GM18909 (cell line): ENCODE results near the gene IFNGR1.
A peak's percentile ranks its signal among the peaks of the same experiment; 100 is the strongest.
"Not testable (repeated sequence)": the region's sequence is repeated elsewhere in the genome, so short reads cannot be mapped to it uniquely, and the experiment has no call there.

Experiments used
- ATAC-seq: cut with Tn5 transposase; IDR thresholded peaks from one replicate; pipeline ENCODE4 v1.9.1; 2021; ENCODE audit warnings: mild to moderate bottlenecking; ENCODE audit not compliant: unreplicated experiment, poor library complexity

IFNGR1 gene

DNA sequence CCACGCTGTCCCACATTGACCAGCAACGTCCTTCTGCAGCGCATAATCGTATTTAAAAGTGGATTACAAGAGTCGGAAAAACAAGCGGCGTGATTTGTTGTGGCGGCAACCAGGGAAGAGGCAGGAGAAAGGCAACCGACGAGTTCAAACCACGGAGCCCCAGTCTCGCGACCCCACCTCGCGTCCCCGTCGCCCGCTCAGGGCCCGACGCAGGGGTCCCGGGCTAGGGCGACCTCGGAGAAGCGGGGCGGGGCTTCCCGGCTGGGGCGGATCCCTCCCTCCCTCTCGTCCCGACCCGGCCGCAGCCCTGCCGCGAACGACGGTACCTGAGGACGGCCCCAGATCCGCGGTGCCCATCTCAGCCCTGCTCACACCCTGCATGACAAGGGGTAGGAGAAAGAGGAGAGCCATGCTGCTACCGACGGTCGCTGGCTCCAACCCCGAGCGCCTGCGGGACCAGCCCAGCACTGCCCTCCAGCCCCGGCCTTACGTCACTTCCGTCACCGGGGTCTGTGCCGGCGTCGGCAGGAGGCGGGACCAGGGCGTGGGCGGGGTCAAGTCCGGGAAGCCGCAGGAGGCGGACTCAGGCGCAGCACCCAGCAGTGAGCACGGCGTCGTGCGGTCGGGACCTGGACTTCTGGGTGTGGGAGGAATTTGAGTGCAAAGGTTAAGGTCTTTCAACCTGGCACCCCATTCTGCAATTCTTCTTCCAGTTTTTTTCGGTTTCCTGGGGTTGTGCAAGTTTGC lies at the start of gene IFNGR1:
Gene IFNGR1, minus strand, starts transcription at position 469 of the 747 bp plus-strand sequence. Its CDS starts 58 bp downstream, at position 411.
- peak; percentile 97 for ATAC-seq

DNA sequence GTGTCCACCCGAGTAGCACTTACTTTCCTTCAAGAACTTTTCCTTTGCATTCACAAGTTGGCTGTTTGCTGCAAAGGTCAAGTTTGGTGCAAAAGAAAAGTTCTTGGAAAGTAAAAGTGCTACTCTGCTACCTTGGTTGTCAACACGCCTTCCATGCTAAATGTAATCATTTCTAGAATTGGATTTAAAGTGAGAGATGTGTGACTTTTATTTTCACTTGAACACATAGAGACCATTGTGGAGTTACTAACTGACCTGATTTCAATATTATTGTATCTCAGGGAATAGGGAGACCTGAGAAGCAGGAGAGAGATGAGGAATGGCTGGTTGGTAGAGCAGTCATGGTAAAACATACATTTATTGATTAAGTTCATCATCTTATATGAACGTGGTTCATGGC lies 49.7 kb upstream of the IFNGR1 start:
- no peak for ATAC-seq

DNA sequence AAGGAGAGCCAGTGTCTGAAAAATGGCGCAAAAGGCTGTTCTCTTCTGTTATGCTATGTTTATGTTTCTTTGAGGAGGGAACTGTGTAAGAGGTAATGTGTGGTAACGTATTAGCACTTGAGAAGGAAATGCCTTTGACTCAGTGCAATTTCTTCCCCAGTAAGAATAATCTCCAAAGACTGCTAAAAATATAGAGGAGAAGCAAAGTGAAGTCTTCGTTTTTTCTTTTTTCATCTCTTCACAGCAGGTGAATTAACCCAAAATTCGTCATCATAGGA lies 47.1 kb upstream of the IFNGR1 start:
- no peak for ATAC-seq

DNA sequence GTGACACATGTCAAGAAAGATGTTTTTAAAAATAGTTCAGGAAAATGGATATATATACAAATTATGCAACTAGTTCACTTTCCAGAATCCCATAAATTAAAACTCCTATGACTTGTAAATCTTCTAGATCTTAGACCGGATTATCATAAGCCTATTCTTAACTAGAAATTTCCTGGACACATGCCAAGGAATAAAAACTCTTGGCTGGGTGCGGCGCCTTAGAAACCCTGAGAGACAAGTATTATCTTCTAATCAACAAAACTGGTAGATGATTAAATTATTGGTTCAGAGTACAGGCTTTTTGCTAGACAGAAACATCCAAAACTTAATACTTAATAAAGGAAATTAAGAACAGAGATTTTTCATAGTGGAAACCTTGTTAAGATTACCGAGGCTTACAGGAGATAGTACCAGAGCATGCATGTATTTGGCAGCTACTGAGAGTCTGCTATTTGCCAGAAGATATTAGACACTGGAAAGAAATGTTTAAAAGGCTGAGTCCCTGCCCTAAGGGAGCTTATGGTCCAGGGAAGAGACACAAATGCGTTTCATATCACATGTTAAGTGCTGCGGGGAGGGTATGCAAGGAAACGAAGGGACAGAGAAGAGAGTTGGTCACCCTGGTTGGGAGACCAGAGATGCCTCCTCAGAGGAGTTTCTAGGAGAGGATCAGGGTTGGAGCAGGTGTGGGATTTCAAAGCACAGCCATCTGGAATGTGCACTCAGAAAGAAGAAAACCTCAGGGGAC lies 46.5 kb upstream of the IFNGR1 start:
- ATAC-seq, result no peak

DNA sequence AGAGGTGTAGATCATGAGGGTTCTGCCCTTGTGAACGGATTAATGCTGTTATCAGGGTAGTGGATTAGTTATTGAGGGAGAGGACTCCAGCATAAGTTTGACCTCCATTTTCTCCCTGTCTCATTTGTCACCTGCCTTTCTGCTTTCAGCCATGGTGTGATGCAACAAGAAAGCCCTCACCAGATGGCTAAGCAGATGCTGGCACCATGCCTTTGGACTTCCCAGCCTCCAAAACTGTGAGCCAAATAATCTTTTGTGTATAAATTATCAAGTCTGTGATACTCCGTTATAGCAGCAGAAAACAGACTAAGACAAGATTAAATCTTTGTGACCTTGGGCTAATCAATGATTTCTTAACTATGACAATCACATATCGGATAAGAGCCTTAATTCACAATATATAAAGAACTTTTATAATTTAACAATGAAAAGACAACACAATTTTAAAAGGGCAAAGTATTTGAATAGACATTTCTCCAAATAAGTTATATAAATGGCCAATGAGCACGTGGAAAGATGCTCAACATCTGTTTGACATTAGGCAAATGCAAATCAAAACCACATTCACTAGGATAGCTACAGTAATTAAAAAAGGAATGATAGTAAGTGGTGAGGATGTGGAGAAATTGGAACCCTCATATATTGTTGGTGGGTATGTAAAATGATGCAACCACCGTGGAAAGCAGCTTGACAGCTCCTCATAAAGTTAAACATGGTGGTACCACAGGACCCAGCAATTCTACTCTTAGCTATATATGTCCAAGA lies 45.3 kb upstream of the IFNGR1 start:
- ATAC-seq, result no peak

DNA sequence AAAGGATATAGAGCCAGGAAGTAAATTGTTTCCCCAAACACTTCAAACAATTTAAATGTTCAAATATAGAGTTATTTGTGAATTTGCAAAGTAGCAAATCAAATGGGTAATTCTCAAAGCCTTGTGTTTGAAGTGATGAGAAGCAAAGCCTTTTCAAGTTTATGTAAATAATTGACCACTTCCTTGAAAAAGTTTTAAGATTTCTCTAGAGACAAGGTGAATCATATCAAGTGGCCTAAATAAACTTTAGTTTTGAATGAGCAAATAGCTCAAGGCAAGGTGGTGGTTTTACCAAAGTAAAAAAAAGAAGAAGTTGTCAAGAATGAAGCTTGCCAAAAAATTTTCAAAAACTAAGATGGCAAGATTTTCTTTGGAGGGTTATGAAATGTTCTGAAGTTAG lies 42.6 kb upstream of the IFNGR1 start:
- ATAC-seq, result no peak

DNA sequence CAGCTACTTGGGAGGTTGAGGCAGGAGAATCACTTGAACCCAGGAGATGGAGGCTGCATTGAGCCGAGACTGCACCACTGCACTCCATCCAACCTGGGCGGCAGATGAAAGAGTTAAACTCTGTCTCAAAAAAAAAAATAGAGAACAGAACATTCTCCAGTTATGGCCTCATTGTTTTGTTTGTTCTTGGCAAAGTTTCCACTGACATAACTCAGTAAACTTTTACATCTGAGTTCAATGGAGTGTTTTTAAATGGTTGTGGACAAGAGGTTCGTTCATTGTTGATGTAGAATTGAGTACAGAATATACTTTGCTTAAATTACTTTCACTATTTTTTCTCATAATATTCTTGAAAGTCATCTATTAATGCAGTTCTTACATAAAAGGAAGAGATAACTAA lies 42.2 kb upstream of the IFNGR1 start:
- no peak for ATAC-seq

DNA sequence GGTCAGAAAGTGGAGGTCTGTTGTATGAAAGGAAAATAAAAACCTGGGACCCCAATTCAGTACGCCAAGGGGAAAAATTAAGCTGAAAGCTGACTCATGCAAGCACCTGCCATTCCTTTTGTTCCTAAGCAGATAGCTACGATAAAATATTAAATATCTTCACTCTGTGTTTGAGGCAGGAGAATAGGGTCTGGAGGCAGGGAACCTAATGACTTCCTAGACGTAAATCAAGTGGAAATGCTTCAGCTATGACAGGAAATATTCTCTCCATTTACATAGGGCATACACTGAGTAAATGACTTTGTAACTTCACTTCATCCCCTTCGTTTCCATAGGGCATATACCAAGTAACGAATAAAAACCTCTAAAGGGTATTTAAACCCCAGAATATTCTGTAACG lies 41.0 kb upstream of the IFNGR1 start:
- no peak for ATAC-seq

DNA sequence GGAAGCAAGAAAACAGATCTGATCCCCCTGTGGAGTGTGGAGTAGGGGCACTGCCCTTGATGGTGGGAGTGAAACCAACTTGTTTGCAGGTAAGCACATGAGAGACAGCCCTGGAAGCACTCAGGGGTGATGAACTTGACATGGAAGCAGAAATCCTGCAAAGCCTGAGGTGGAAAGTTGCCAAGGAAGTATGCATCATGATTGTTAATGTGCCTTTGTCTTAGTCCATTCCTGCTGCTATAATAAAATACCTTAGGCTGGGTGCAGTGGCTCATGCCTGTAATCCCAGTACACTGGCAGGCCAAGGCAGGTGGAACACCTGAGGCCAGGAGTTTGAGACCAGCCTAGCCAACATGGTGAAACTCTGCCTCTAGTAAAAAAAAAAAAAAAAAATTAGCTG lies 40.2 kb upstream of the IFNGR1 start:
- ATAC-seq, result no peak

DNA sequence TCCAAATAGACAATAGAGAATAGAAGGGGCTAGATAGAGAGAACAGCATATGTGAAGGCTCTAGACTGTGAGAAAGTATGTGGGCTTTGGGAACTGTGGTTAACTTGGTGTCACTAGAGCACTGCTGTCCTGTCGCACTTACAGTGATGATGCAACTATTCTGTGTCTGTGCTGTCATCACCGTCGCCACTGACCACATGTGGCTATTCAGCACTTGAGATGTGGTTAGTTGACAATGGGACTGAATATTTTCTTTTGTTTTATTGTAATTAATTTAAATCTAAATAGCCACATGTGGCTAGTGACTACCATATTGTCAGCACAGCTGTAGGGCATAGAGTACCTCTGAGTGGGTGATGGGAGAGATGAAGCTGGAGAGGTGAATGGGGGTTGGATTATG lies 39.0 kb upstream of the IFNGR1 start:
- ATAC-seq, result no peak

DNA sequence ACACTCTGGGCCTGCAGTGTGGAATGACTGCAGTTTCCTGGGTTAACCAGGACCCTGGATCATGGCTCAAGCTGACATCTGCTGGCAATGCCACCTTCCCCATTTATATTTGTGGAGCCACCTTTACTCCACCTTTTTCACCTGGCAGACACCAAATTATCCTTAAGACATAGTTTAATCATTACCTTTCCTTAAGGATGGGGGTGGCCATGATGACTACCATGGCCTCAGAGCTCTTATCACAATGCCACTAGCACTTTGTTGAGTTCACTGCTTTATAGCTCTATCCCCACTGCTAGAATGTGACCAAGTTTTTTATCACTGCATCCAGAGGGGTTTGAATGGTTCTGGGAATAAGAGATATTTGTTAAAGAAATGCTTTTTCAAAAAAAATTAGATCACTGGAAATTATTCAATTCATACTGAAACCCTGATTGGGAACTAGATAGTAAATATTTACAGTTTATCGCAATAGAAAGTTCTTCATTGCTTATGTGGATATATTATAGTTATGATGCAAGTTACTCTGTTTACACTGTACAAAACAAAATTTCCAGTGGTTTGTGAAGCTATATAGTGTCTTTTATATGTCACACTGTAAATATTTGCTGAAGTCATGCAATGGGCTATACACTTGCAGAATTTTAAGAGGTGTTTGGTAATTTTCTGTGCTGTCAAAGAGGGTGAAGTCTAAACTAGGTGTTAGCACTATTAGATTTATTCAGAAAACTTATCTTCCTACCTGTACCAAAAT lies 37.3 kb upstream of the IFNGR1 start:
- no peak for ATAC-seq

DNA sequence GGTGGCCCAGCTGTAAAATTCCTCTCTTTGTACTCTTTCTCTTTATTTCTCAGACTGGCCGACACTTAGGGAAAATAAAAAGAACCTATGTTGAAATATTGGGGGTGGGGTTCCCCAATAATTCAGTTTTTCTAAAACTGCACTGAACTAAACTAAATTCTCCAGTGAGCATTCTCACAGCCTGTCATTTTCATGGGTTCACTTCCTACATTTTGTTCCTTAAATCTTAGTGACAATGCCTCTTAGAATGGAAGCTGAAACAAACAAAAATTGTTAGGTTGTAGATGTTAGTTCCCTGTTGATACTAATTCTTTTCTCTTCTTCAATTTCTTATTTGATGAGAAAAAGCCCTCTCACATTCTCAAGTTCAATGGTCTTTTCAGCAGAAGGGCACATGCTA lies 35.8 kb upstream of the IFNGR1 start:
- ATAC-seq, result no peak

DNA sequence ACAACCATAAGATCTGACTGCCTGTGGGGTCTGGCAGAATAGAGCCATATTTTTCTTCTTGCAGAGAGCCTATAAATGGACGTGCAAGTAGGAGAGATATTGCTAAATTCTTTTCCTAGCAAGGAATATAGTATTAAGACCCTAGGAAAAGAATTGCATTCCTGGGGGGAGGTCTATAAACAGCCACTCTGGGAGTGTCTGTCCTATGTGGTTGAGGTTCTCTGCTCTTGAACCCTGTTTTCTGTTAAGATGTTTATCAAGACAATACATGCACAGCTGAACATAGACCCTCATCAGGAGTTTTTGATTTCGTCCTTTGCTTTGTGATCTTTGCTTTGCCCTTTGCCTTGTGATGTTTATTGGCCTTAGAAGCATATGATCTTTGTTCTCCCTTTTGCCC lies 35.2 kb upstream of the IFNGR1 start:
- ATAC-seq, result not testable (repeated sequence)

DNA sequence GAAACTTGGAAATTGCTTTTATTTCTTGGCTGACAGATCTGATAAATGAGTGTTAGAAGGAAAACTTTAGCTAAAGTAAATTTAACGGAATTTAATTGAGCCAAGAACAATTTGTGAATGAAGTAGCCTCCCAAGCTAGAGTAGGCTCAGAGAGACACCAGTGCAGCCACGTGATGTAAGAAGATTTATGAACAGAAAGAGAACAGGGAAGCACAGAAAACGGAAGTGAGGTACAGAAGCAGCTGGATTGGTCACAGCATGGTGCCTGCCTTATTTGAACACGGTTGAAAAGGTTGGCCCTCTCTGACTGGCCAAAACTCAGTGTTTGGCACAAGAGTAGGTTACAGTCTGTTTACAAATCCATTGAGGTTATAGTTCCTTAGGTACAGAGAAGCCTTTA lies 29.5 kb upstream of the IFNGR1 start:
- ATAC-seq, result peak; percentile 57

DNA sequence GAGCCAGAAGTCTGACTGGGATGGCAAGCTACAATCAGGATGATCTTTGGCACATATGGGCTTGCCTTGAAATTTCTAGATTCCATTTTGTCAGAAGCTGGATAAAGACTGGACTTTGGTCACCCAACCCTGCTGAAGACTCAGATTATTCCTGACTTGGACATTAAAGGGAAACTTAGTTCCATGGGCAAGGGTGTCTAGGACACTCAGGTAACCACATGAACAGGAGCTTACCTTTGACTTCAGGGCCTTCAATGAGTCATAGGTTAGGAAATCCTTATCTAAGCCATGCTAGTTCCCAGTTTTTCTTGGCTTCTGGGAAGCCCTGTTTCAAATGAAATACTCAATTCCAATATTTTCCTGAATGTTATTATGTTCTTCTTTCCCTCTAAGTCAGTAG lies 28.5 kb upstream of the IFNGR1 start:
- no peak for ATAC-seq

DNA sequence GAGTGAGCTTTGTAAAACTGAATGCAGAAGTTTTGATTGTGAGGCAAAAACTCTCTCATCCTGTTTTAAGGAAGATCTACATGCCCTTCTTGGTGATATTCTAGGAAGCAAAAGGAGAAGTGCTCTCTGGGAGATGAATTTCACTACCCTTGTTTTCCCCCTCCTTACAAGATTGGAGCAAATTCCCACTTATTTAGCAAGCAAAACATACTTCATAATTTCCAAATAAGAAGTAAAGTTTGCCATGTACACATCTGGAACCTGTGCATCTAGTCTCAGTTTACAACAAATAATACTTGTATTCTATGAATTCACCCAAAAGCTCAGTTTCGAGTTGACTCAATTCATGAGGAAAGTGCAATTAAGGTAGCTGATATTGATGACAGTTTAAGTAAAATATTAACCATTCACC lies 27.6 kb upstream of the IFNGR1 start:
- peak; percentile 65 for ATAC-seq

DNA sequence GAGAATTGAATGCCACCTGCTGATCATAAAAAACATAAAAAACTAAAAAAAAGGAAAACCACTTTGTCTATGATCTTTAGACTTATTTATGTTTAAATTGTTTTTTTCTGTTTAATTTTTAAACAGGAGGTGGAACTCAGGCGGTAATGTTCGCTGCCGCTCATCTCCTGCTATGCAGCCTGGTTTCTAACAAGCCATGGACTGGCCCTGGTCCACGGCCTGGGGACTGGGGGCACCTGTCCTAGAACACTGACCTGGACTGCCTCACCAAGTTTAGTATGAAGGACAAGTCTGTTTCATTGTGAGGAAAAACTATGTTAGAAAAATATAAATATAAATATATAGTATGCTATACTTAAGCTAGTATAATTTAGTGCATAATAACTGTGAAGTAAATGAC lies 27.0 kb upstream of the IFNGR1 start:
- no peak for ATAC-seq

DNA sequence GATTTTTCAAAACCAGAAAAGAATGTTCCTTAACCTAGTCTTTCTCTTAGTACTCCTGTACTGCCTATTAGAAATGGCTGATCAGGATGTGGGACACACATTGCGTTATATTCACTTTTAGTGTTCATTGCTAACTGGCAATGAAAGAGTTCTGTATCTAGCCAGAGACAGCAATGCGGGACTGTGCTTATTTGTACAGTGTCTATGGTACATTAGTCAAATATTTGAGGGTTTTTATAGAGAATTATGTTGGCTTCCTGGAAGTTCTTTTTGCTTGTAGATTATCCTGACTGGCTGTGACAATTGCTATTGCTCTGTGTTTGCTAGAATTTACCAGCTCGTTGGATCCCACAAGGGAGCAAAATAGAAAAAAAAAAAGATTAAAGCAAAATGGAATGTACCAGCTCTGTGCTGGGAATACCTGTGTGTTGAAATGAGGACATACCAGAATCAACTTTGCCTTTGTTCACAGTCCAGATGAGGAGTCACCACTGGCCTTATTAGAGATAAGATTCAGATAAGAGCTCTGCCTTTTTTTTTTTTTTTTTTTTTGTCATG lies 22.4 kb upstream of the IFNGR1 start:
- no peak for ATAC-seq

DNA sequence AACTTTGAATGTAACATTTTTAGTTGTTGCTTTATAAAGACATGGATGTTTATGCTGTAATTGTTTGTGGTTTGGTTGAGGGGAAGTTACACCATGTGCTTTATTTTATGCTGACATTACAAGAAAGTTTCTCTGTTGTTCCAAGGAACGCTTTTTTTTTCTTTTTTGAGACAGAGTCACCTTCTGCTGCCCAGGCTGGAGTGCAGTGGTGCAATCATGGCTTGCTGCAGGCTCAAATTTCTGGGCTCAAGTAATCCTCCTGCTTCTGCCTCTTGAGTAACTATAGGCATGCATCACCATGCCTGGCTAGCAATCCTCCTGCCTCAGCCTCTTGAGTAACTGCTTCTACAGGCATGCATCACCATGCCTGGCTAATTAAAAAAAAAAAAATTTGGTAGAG lies 21.0 kb upstream of the IFNGR1 start:
- ATAC-seq, result no peak

DNA sequence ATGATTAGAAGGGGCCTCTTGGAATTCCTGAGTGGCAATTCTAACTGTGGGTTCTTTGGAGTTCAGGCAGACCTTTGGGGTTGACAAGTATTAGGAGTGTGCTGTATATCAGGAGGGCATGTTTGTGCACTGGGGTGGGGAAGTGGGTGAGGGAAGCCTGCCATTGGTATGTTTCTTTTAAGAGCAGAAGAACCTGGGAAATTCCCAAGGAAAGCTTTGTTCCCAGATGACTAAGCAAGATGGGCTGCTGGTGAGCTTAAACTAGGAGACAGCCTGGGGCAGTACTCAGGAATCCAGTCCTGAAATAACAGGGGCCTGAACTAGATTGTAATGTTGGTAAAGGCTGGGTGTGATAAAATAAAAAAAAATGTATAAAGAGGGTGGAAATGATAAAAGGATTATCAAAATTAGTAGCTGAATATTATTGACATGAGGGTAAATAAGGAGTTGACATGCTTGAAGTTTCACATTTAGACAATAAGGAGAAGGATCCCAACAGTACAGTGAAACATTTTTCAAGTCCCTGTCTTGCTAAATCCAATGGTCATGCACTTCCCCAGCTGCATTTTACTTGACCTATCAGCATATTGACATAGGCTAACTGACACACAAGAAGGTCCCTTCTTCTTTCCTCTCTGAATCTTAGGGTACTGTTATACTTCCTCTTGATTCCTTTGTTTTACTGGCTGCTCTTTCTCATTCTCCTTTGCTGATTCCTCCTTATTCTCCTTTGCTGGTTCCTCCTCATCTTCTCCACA lies 18.4 kb upstream of the IFNGR1 start:
- ATAC-seq, result no peak
